ENCODE measurements around the gene CLCNKA.
"Not testable (repeated sequence)": the region's sequence is repeated elsewhere in the genome, so short reads cannot be mapped to it uniquely, and the experiment has no call there.

CLCNKA gene

DNA sequence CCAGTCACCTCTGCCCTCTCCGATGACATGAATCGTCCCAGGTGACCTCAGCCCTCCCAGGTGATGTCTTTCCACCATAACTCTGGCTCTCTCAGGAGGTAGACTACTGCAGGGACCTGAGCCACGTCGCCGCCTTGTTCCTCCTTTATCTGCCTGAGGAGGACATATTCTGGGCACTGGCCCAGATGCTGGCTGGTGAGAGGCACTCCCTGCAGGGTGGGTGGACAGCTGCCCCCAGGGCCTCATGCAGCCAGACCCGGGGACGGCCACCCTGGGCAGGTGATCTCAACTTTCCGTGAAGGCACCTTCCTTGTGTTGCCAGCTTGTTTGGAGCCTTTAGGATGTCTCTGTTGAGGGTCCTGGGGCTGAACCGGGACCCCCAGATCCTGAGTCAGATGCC lies 32.1 kb upstream of the CLCNKA start:
- Histone ChIP-seq H3K4me3 (ENCODE audit: low read length) (no peak overlapping the region), H3K27me3 (ENCODE audit: insufficient read depth, low read length) (no peaks in the 10 kb centered on the region), H3K27ac (ENCODE audit: low read length) (no peak overlapping the region), H3K9me3 (ENCODE audit: insufficient read depth, low read depth, low read length) (no peaks in the 10 kb centered on the region), H3K9ac (ENCODE audit: low read depth, low read length) (no peak overlapping the region), H3K36me3 (ENCODE audit: insufficient read depth, low read depth, low read length) (no peaks in the 10 kb centered on the region), H3K4me1 (ENCODE audit: insufficient read depth, low read length) (no peaks in the 10 kb centered on the region)

GRCh38 chr1:15991427-15992186 lies 30.2 kb upstream of the CLCNKA start:
- no peaks in the 10 kb centered on the region for H3K27me3 ChIP-seq (ENCODE audit: insufficient read depth, low read length)
- no peaks in the 10 kb centered on the region for H3K4me1 ChIP-seq (ENCODE audit: insufficient read depth, low read length)
- H3K4me3 ChIP-seq (ENCODE audit: low read length) = no peak overlapping the region
- no peak overlapping the region for H3K9ac ChIP-seq (ENCODE audit: low read depth, low read length)
- H3K36me3 ChIP-seq (ENCODE audit: insufficient read depth, low read depth, low read length) = no peaks in the 10 kb centered on the region
- H3K27ac ChIP-seq (ENCODE audit: low read length) = no peak overlapping the region
- no peaks in the 10 kb centered on the region for H3K9me3 ChIP-seq (ENCODE audit: insufficient read depth, low read depth, low read length)

DNA sequence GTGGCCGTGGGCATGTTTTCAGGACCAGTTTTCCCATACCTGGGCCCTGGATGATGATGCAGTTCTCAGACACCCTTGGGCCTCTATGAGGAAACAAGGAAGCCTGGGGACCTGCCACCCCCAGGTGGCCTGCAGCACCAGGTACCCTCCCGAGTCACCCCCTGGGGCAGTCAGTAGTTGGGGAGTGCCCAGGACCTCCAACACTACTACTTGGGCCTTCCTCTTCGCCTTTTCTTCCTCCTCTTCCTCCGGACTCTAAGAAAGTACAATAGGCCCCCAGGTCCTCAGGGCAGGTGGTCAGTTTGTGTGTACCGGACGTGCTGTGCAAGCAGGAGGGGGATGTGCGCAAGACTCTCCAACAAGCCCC lies 29.7 kb upstream of the CLCNKA start:
- H3K9ac ChIP-seq (ENCODE audit: low read depth, low read length) = no peak overlapping the region
- H3K4me3 ChIP-seq (ENCODE audit: low read length) = no peak overlapping the region
- no peaks in the 10 kb centered on the region for H3K9me3 ChIP-seq (ENCODE audit: insufficient read depth, low read depth, low read length)
- no peaks in the 10 kb centered on the region for H3K4me1 ChIP-seq (ENCODE audit: insufficient read depth, low read length)
- H3K27ac ChIP-seq (ENCODE audit: low read length) = no peak overlapping the region
- H3K27me3 ChIP-seq (ENCODE audit: insufficient read depth, low read length) = no peaks in the 10 kb centered on the region
- H3K36me3 ChIP-seq (ENCODE audit: insufficient read depth, low read depth, low read length) = no peaks in the 10 kb centered on the region

GRCh38 chr1:15992582-15993500 lies 29.0 kb upstream of the CLCNKA start:
- no peaks in the 10 kb centered on the region for H3K27me3 ChIP-seq (ENCODE audit: insufficient read depth, low read length)
- H3K9ac ChIP-seq (ENCODE audit: low read depth, low read length) = no peak overlapping the region

DNA sequence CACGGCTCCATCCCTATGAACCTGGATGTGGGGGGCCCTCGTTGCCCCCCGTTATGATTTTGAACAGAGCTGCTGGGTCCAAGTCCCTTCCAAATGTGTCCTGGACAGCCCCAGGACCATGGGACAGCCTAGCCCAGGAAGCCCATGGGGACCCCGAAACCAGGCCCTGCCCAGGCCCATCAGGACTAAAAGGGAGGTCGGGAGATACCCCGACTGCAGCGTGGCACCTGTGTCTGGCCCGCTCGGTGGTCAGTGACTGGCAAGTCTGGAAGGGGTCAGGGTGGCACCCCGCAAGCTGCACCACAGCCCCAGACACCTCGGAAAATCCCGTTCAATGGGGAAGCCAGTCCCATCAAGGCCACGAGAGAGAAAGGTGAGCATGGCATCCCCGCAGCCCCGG lies 28.2 kb upstream of the CLCNKA start:
- Histone ChIP-seq H3K27ac (ENCODE audit: low read length) (no peak overlapping the region), H3K4me3 (ENCODE audit: low read length) (no peak overlapping the region), H3K27me3 (ENCODE audit: insufficient read depth, low read length) (no peaks in the 10 kb centered on the region), H3K9me3 (ENCODE audit: insufficient read depth, low read depth, low read length) (no peaks in the 10 kb centered on the region), H3K9ac (ENCODE audit: low read depth, low read length) (no peak overlapping the region), H3K4me1 (ENCODE audit: insufficient read depth, low read length) (no peaks in the 10 kb centered on the region), H3K36me3 (ENCODE audit: insufficient read depth, low read depth, low read length) (no peaks in the 10 kb centered on the region)

More at GRCh38 chr1:15992582-15993500, 29.0 kb upstream of the CLCNKA start:
- H3K9me3 ChIP-seq (ENCODE audit: insufficient read depth, low read depth, low read length) = no peaks in the 10 kb centered on the region
- no peak overlapping the region for H3K4me3 ChIP-seq (ENCODE audit: low read length)
- no peaks in the 10 kb centered on the region for H3K4me1 ChIP-seq (ENCODE audit: insufficient read depth, low read length)
- H3K27ac ChIP-seq (ENCODE audit: low read length) = no peak overlapping the region
- H3K36me3 ChIP-seq (ENCODE audit: insufficient read depth, low read depth, low read length) = no peaks in the 10 kb centered on the region

DNA sequence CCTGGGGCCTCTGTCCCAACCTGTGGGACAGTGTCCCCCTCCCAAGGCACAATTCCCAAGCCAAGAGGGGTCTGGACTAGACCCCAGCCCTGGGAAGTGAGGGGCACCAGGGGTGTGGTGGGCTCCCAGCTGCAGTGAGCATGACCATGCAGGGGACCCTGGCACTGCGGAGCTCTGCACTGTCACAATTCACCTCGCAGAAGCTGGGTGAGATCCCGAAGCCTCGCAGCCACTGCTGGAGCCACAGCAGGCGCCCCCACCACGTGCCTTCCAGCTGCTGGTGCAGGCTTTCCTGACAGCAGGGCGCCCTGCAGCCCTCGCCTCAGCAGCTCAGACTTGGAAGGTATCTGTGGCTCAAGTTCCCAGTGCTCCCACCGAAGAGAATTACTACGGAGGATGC lies 27.8 kb upstream of the CLCNKA start:
- Histone ChIP-seq H3K4me1 (ENCODE audit: insufficient read depth, low read length) (no peaks in the 10 kb centered on the region), H3K36me3 (ENCODE audit: insufficient read depth, low read depth, low read length) (no peaks in the 10 kb centered on the region), H3K27ac (ENCODE audit: low read length) (no peak overlapping the region), H3K9me3 (ENCODE audit: insufficient read depth, low read depth, low read length) (no peaks in the 10 kb centered on the region), H3K27me3 (ENCODE audit: insufficient read depth, low read length) (no peaks in the 10 kb centered on the region), H3K9ac (ENCODE audit: low read depth, low read length) (no peak overlapping the region), H3K4me3 (ENCODE audit: low read length) (no peak overlapping the region)

DNA sequence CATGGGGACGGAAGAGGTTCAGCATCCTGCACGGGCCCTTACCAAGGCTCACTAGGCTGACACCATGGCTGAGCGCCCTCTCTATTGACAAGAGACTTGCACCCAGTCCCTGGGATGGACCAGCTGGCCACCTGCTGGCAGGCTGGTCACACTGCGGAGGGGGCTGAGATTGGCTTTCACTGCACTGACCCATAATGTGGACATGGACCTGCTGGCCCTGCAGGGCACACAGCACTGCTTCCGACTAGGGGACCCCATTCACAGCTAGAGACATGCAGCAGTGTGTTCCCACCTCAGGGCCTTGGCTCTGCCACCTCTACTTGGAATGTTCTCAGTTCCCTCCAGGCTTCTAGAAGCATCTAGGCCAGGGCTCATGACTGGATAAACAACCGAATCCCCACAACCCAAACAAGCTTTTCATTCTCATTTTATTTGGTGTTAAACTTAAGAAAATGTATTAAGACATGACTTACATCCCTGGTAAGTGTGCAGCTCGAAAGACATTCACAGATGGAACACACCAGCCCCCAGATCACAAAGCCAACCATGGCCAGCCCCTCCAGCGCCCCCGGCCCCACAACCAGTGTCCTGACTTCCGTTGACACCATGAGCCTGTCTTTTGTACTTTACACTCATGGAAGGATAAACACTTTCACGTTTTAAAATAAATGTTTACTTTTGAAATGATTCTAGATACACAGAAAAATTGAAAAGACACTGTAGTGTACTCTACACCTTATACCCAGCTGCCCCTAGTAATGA lies 27.1 kb upstream of the CLCNKA start:
- no peak overlapping the region for H3K27ac ChIP-seq (ENCODE audit: low read length)
- H3K4me3 ChIP-seq (ENCODE audit: low read length) = no peak overlapping the region
- H3K36me3 ChIP-seq (ENCODE audit: insufficient read depth, low read depth, low read length) = no peaks in the 10 kb centered on the region
- no peak overlapping the region for H3K9ac ChIP-seq (ENCODE audit: low read depth, low read length)
- no peaks in the 10 kb centered on the region for H3K4me1 ChIP-seq (ENCODE audit: insufficient read depth, low read length)
- no peaks in the 10 kb centered on the region for H3K27me3 ChIP-seq (ENCODE audit: insufficient read depth, low read length)
- no peaks in the 10 kb centered on the region for H3K9me3 ChIP-seq (ENCODE audit: insufficient read depth, low read depth, low read length)

GRCh38 chr1:15997076-15997585 lies 24.7 kb upstream of the CLCNKA start:
- H3K9me3 ChIP-seq (ENCODE audit: insufficient read depth, low read depth, low read length) = no peaks in the 10 kb centered on the region
- no peaks in the 10 kb centered on the region for H3K36me3 ChIP-seq (ENCODE audit: insufficient read depth, low read depth, low read length)
- H3K27ac ChIP-seq (ENCODE audit: low read length) = no peak overlapping the region
- H3K9ac ChIP-seq (ENCODE audit: low read depth, low read length) = no peak overlapping the region
- no peaks in the 10 kb centered on the region for H3K4me1 ChIP-seq (ENCODE audit: insufficient read depth, low read length)
- no peak overlapping the region for H3K4me3 ChIP-seq (ENCODE audit: low read length)
- no peaks in the 10 kb centered on the region; the same call in 1 of the 2 replicates for H3K27me3 ChIP-seq (ENCODE audit: insufficient read depth, low read length)

DNA sequence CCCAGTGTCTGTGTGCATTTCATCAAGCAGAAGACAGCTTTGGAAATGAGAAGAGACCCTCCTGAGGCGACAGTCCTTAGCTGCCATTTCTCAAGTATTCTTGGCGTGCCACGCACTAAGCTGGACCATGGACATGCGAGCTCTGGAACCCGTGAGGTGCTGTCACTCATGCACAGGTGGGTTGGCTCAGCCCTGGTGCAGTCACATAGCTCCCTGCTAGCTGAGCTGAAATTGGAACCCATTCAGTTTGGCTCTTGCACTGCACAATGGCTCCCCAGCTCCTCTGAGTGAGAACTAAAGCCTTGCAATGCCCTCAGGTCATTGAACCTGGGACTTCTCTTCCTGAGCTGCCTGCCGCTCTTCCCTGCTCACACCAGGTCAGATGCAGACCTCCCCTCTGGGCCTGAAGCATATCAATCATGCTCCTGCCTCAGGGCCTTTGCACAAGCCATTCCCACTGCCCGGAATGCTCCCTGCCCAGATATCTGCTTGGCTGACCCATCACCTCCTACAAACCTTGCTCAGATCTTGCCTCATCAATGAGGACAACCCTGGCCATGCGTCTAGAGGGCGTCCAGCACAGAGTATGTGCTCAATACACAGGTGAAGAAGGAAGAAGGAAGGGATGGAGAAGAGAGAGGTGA lies 24.1 kb upstream of the CLCNKA start:
- no peaks in the 10 kb centered on the region for H3K9me3 ChIP-seq (ENCODE audit: insufficient read depth, low read depth, low read length)
- H3K4me3 ChIP-seq (ENCODE audit: low read length) = no peak overlapping the region
- no peak overlapping the region for H3K27ac ChIP-seq (ENCODE audit: low read length)
- no peaks in the 10 kb centered on the region for H3K36me3 ChIP-seq (ENCODE audit: insufficient read depth, low read depth, low read length)
- no peak overlapping the region for H3K9ac ChIP-seq (ENCODE audit: low read depth, low read length)
- no peaks in the 10 kb centered on the region; the same call in 1 of the 2 replicates for H3K27me3 ChIP-seq (ENCODE audit: insufficient read depth, low read length)
- H3K4me1 ChIP-seq (ENCODE audit: insufficient read depth, low read length) = no peaks in the 10 kb centered on the region

DNA sequence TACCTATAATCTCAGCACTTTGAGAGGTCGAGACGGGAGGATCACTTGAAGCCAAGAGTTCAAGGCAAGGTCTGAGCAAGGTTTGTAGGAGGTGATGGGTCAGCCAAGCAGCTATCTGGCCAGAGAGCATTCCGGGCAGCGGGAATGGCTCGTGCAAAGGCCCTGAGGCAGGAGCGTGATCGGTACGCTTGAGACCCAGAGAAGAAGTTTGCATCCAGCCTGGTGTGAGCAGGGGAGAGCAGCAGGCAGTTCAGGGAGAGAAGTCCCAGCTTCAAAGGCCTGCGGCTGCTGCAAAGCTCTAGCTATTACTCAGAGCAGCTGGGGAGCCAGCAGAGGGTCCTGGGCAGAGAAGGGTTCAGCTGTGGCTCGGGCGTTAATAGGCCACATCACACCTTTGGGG lies 22.9 kb upstream of the CLCNKA start:
- no peaks in the 10 kb centered on the region for H3K9me3 ChIP-seq (ENCODE audit: insufficient read depth, low read depth, low read length)
- H3K9ac ChIP-seq (ENCODE audit: low read depth, low read length) = no peak overlapping the region
- no peak overlapping the region for H3K4me3 ChIP-seq (ENCODE audit: low read length)
- H3K36me3 ChIP-seq (ENCODE audit: insufficient read depth, low read depth, low read length) = no peaks in the 10 kb centered on the region
- no peak overlapping the region for H3K27ac ChIP-seq (ENCODE audit: low read length)
- no peaks in the 10 kb centered on the region; the same call in 1 of the 2 replicates for H3K27me3 ChIP-seq (ENCODE audit: insufficient read depth, low read length)
- H3K4me1 ChIP-seq (ENCODE audit: insufficient read depth, low read length) = no peaks in the 10 kb centered on the region

- not testable (repeated sequence) for H3K4me1 ChIP-seq (ENCODE audit: insufficient read depth, low read length); H3K4me3 ChIP-seq (ENCODE audit: low read length); H3K9ac ChIP-seq (ENCODE audit: low read depth, low read length); H3K27me3 ChIP-seq (ENCODE audit: insufficient read depth, low read length); H3K27ac ChIP-seq (ENCODE audit: low read length); H3K9me3 ChIP-seq (ENCODE audit: insufficient read depth, low read depth, low read length); H3K36me3 ChIP-seq (ENCODE audit: insufficient read depth, low read depth, low read length)
Measured at GRCh38 chr1:16001274-16001673, 20.6 kb upstream of the CLCNKA start.

Data from iPS-20b (cell line).